SU-DHL-6 (cell line): Measurements from ENCODE around the gene POLR2F.

Experiments
- H2AFZ ChIP-seq: fragments of 200-600 bp; sonication (generic); 2 replicates; pipeline ENCODE4 v1.6.1; 2014; ENCODE audit warnings: low read depth, mild to moderate bottlenecking, moderate library complexity, mixed read lengths, antibody characterized with exemption, low read length; ENCODE audit not compliant: severe bottlenecking
- H3F3A ChIP-seq: fragments of 200-600 bp; shearing (Covaris generic); 2 replicates; pipeline ENCODE4 v1.6.0; 2016; ENCODE audit warnings: antibody characterized with exemption, mild to moderate bottlenecking; ENCODE audit not compliant: insufficient read depth
- H3K27ac ChIP-seq: fragments of 200-600 bp; sonication (generic); 2 replicates; pipeline ENCODE4 v1.5.1; 2016; ENCODE audit warnings: low read depth, mild to moderate bottlenecking, low read length, moderate library complexity, mixed read lengths
- H3K27me3 ChIP-seq: fragments of 200-600 bp; sonication (generic), shearing (Covaris generic); 2 replicates; pipeline ENCODE4 v1.6.0; 2014; ENCODE audit warnings: mild to moderate bottlenecking, low read length
- H3K36me3 ChIP-seq: fragments of 200-600 bp; sonication (generic); 2 replicates; pipeline ENCODE4 v1.6.1; 2014; ENCODE audit warnings: mild to moderate bottlenecking, low read length, mixed read lengths
- H3K4me2 ChIP-seq: fragments of 300-600, 200-600 bp; shearing (Covaris generic), sonication (generic); 2 replicates; pipeline ENCODE4 v1.6.0; 2014; ENCODE audit warnings: low read length, low read depth, mild to moderate bottlenecking; ENCODE audit not compliant: poor library complexity, severe bottlenecking
- H3K4me3 ChIP-seq: fragments of 200-600 bp; sonication (generic); 2 replicates; pipeline ENCODE4 v1.5.1; 2014; ENCODE audit warnings: antibody characterized with exemption, low read length, mild to moderate bottlenecking, mixed read lengths; ENCODE audit not compliant: insufficient read depth, poor library complexity, severe bottlenecking
- H3K79me2 ChIP-seq: fragments of 200-600 bp; sonication (generic); 2 replicates; pipeline ENCODE4 v1.6.1; 2014; ENCODE audit warnings: mild to moderate bottlenecking, low read length, moderate library complexity; ENCODE audit not compliant: insufficient read depth
- H3K9ac ChIP-seq: fragments of 200-600 bp; sonication (generic); 2 replicates; pipeline ENCODE4 v1.7.0; 2014; ENCODE audit warnings: mild to moderate bottlenecking, low read length
- H3K9me2 ChIP-seq: fragments of 200-600 bp; sonication (generic); replicated peaks from 2 replicates; pipeline ENCODE4 v1.6.1; 2014; ENCODE audit warnings: low read length; ENCODE audit not compliant: insufficient read depth
- H3K9me3 ChIP-seq: fragments of 200-600 bp; sonication (generic); 2 replicates; pipeline ENCODE4 v1.6.1; 2014; ENCODE audit warnings: low read length, mixed read lengths; ENCODE audit not compliant: insufficient read depth
- H4K20me1 ChIP-seq: fragments of 200-600 bp; sonication (generic); 2 replicates; pipeline ENCODE4 v1.6.1; 2014; ENCODE audit warnings: low read depth, mild to moderate bottlenecking, antibody characterized with exemption, low read length, moderate library complexity, mixed read lengths
- EZH2phosphoT487 ChIP-seq: fragments of 200-600 bp; sonication (generic), shearing (Covaris generic); conservative IDR thresholded peaks from 2 replicates; pipeline ENCODE4 v1.6.1; 2018; ENCODE audit warnings: mild to moderate bottlenecking, antibody characterized with exemption, low read length, moderate library complexity, mixed read lengths
- TF ChIP-seq, protein P1 (sequence below): fragments of 200-600 bp; sonication (generic); IDR thresholded peaks from one replicate; pipeline ENCODE4 v1.5.1; 2017; ENCODE audit warnings: antibody characterized with exemption, mild to moderate bottlenecking, low read length, moderate library complexity; ENCODE audit not compliant: insufficient read depth, poor library complexity, severe bottlenecking

Gene POLR2F

DNA sequence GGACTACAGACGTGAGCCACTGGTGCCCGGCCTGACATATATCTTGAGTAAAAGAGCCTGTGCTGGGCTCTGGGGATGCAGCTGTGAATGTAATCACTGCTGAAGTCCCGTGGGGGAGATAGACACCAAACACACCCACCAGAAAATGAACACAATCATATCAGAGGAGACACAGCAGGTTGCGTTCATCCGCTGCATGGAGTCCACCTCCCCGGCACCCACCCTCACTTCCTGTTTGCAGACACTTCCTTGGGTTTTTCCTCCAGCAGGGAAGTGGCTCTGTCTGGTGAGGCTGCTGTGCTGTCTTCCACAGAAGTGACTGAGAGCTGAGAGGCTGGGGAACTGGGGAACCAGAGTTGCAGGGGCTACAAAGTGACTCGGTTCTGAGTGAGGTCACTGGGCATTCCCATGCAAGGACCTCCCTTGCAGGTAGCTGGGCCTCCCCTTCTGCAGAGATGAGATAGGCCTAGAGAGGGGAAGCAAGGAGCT lies 40.2 kb upstream of the POLR2F start:
- Histone ChIP-seq H4K20me1 (no peaks in the 10 kb centered on the region), H2AFZ (no peak overlapping the region), H3F3A (no peaks in the 10 kb centered on the region), H3K27ac (no peak overlapping the region), H3K9ac (no peak overlapping the region), H3K79me2 (no peaks in the 10 kb centered on the region), H3K4me2 (no peak overlapping the region), H3K9me3 (no peaks in the 10 kb centered on the region), H3K9me2 (no peaks in the 10 kb centered on the region), H3K4me3 (no peak overlapping the region), H3K27me3 (no peaks in the 10 kb centered on the region), H3K36me3 (no peaks in the 10 kb centered on the region)
- TF ChIP-seq, protein P1, sequence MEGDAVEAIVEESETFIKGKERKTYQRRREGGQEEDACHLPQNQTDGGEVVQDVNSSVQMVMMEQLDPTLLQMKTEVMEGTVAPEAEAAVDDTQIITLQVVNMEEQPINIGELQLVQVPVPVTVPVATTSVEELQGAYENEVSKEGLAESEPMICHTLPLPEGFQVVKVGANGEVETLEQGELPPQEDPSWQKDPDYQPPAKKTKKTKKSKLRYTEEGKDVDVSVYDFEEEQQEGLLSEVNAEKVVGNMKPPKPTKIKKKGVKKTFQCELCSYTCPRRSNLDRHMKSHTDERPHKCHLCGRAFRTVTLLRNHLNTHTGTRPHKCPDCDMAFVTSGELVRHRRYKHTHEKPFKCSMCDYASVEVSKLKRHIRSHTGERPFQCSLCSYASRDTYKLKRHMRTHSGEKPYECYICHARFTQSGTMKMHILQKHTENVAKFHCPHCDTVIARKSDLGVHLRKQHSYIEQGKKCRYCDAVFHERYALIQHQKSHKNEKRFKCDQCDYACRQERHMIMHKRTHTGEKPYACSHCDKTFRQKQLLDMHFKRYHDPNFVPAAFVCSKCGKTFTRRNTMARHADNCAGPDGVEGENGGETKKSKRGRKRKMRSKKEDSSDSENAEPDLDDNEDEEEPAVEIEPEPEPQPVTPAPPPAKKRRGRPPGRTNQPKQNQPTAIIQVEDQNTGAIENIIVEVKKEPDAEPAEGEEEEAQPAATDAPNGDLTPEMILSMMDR: no peak
- no peak for TF ChIP-seq EZH2phosphoT487

DNA sequence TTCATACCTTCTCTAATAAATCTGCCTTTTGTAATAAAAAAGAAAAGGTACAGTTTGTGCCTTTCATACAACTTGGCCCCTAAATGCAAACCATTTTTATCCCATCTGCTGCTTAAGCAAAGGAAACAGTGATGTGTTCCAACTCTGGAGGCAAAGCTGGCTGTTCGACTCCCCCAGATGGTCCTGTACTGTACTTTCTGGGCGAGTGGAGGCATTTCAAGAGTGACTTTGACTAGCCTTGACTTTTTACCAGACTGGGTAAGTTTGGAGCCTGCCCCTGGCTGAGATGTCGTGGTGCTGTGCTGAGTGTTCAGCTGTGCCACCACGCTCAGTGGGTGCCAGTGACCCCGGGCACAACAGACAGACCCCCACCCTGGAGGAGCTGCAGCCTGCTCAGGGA lies 37.2 kb upstream of the POLR2F start:
- Histone ChIP-seq H3K27me3 (no peaks in the 10 kb centered on the region), H3K4me2 (no peak overlapping the region), H3K79me2 (no peaks in the 10 kb centered on the region), H3K9me2 (no peaks in the 10 kb centered on the region), H3K27ac (no peak overlapping the region), H4K20me1 (no peaks in the 10 kb centered on the region), H3F3A (no peaks in the 10 kb centered on the region), H3K4me3 (no peak overlapping the region), H3K36me3 (no peaks in the 10 kb centered on the region), H2AFZ (no peak overlapping the region), H3K9me3 (no peaks in the 10 kb centered on the region), H3K9ac (no peak overlapping the region)
- no peak for TF ChIP-seq EZH2phosphoT487
- TF ChIP-seq, protein P1: no peak

DNA sequence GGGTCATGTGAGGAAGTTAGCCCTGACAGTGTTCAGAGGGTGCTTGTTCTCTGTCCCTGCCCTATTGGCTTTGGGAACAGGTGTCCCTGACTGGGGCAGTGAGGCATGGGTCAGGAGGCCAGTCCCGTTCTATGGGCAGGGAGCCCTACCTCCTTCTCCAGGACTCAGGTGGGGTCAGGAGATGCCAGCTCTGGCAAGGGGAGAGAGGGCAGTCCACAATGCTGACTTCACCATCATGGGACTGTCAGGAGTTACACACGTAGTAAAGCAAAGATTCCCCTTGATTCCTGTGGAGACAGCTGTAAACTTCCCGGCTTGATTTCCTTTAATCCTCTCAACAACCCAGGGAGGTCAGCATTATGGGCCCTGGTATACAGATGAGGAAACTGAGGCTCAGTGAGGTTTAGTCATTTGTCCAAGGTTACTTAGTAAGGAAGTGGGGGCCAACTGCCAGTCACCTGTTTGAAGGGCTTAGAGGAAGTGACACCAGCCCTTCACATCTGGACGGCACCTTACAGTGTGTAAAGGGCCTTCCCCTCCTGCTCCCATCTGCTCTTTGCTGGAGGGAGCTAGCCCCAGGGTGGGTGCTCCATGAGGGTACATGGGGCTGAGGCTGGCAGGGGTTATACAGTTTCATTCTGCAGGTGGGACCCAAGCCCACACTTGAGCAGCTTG lies 35.5 kb upstream of the POLR2F start:
- no peaks in the 10 kb centered on the region for H3K79me2 ChIP-seq
- no peaks in the 10 kb centered on the region for H3K27me3 ChIP-seq
- H3K9me2 ChIP-seq: no peaks in the 10 kb centered on the region
- no peaks in the 10 kb centered on the region for H4K20me1 ChIP-seq
- H3K27ac ChIP-seq: no peak overlapping the region
- H3K9me3 ChIP-seq: no peaks in the 10 kb centered on the region
- no peak overlapping the region for H3K9ac ChIP-seq
- no peak overlapping the region for H3K4me3 ChIP-seq
- no peak overlapping the region for H2AFZ ChIP-seq
- H3K4me2 ChIP-seq: no peak overlapping the region
- TF ChIP-seq, protein P1: no peak
- TF ChIP-seq EZH2phosphoT487: no peak
- H3F3A ChIP-seq: no peaks in the 10 kb centered on the region
- H3K36me3 ChIP-seq: no peaks in the 10 kb centered on the region
